ENCODE data around the gene DIAPH1. TPM values are rescaled to one million over a fixed set of nuclear protein-coding genes. Genes with fewer than 3 reads are reported as not detected.

The DIAPH1 gene
- total RNA-seq, 1 experiment from 2014 or later = 74.7 TPM

DNA sequence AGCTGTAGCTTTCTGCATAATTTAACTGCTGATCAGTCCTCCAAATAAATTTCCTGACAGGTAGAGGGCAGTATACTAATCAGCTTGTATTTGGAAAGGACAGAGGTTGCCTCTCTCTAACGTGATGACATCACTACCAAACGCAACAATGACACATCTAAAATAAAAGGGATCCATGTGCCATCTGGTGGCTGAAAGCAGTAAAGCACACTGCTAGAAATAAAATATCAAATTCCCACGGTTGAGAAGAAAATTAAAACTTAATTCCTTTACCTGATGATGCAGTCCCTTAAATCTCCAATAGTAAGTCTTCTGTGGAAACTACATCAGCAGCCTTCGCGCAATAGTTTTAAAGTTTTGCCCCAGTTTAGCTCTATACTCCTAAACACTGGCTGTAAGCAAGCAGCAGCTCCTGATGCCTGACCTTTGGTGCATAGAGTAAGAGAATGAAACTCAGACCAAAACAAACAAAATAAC, 54.5 kb downstream of the DIAPH1 start:
- peak; percentile 97 for DNase-seq (ENCODE audit: low spot score)

DNA sequence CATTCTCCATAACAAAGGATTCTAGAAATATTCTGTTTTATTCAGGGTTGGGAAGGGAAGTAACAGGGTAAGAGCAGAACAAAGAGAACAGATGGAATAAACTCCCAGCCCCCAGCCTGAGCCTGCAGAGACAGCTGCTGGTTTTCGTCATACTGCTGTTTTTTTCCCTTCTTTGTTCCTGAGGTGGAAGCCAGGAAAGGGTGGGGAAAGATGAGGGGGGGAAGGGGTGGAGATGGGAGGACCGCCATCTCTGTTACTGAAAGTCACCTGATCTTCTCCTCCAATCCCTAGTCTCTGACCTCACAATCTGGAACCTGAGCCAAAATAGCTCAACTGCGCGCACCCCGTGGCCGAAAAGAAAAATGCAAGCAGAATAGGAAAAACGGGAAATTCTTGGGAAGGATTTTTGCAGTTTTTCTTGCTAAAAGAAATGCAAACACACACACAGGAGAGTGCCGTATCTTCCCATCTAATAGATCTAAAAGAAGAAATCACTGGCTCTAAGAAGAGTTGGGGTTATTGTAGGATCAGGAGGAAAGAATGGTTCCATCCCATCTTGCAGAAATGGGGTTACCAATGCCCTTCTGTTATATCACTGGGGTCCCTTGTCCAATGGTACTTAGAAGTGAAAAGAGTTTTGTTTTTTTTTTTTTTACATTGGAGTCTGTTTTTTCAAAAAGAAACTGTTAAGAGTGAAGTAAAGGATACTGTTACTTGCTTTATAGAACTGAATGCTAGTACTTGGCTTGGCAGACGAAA, 57.9 kb downstream of the DIAPH1 start:
- peak; percentile 92 for DNase-seq (ENCODE audit: low spot score)

DNA sequence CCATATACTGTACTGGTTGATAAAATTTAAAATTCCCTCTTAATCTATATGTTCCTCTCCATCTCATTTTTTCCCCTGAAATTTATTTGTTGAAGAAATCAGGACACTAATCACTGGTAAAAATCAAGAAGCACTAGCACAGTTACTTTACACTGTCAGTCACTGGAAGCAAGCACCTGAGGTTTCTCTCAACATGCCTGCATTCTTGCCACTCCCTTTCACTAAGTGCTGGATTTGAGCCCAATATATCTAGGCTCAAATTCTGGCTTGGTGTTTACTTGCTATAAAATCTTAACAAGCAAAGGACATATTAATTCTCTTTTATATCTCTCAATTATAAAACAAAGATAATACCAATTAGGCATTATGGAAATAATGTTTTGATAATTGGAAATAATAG, 58.6 kb downstream of the DIAPH1 start:
- peak; percentile 45 for DNase-seq (ENCODE audit: low spot score)

DNA sequence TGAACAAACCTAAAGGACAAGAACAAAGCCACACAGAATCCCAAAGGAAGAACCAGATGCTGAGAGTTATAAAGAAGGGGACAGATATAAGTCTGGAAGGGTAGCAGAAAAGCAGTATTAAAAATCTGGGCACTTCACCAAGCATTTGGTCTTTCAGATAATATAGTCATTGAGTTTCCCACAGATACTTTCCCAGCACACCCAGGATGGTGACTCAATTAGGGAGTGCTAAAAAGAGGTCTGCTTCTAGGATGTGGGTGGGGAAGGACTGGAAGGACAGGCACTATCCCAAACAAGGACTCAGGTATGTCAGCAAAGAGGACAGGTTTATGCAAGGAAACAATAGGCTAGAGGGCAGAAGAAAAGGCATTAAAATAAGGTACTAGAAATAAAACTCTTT, 59.3 kb downstream of the DIAPH1 start:
- no peak for DNase-seq (ENCODE audit: low spot score)

DNA sequence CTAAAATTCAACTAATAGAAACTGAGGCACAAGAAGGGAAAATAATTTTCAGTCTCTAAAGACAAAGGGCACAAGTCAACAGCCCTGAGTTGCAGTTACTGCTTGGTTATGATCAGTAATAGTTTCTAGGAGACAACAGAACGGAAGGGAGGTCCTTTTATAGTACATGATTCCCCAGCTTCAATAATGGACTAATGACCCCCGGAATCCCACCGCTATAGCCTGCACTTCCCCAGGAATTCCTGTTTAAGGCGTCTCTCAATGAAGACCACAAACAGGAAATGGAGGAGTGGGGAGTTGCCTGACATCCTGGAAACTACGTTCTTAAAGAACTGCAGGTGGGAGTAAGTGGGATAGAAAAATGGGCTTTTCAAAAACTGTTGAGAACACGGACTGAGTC, 60.6 kb downstream of the DIAPH1 start:
- DNase-seq (ENCODE audit: low spot score) = no peak

DNA sequence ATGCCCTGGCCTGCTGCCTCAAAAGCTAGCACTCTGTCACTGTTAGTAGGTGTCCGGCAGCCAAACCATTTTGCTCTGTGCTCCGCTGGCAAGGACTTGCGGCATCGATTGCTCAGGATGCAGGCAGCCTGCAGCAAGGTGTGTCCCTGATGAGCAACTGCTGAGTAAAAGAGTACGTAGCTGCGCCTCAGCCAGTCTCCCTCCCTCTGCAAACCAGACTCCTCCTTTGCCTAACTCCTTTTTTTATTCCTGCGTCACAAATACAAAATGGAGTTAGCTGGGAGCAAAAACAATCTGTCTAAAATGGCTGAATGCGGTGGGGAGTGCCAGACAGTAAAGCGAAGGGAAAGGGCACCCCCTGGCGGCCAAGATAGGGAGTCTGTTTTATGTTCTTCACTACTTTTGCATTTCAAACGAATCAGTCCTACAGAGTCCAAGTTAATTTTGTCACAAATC, 61.1 kb downstream of the DIAPH1 start:
- peak; percentile 85 for DNase-seq (ENCODE audit: low spot score)

DNA sequence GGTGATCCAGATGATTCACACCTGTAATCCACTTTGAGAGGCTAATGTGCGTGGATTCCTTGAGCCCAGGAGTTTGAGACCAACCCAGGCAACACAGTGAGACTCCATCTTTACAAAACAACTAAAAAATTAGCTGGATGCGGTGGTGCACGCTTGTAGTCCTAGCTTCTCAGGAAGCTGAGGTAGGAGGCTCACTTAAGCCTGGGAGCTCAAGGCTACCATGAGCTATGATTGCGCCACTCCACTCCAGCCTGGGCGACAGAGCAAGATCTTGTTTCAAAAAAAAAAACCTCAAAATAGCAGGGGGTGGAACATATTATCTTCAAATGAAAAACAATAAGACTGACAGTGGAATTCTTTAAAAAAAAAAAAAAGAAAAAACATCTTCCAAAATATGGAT, 70.9 kb downstream of the DIAPH1 start:
- no peak for DNase-seq (ENCODE audit: low spot score)

DNA sequence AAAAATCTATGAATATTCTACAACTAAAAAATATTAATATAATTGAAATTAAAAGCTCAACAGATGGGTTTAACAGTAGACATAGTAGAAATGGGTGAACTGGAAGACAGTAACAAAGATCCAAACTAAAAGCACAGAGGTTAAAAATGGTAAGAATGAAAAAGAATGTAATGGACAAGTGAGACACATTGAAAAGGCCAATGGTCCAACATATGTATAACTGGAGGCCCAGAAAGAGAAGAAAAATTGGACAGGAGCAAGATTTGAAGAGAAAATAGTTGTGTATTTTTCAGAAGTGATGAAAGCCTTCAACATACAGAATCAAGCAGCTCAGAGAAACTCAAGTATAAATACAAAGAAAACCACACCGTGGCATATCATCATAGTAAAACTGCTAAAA, 71.3 kb downstream of the DIAPH1 start:
- no peak for DNase-seq (ENCODE audit: low spot score)

DNA sequence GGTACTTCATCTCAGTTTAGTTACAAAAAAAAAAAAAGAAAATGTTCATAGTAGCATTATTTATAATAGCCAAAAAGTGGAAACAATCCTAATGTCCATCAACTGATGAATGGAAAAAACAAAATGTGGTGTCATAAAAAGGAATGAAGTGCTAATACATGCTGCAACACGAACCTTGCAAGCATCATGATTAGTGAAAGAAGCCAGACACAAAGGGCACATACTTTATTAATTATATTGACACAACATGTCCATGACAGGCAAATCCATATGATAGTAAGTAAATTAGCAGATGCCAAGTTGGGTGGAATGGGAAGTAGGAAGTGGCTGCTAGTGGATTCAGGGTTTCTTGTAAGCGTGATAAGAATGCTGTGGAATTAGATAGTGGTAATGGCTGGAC, 75.7 kb downstream of the DIAPH1 start:
- DNase-seq (ENCODE audit: low spot score) = no peak

DNA sequence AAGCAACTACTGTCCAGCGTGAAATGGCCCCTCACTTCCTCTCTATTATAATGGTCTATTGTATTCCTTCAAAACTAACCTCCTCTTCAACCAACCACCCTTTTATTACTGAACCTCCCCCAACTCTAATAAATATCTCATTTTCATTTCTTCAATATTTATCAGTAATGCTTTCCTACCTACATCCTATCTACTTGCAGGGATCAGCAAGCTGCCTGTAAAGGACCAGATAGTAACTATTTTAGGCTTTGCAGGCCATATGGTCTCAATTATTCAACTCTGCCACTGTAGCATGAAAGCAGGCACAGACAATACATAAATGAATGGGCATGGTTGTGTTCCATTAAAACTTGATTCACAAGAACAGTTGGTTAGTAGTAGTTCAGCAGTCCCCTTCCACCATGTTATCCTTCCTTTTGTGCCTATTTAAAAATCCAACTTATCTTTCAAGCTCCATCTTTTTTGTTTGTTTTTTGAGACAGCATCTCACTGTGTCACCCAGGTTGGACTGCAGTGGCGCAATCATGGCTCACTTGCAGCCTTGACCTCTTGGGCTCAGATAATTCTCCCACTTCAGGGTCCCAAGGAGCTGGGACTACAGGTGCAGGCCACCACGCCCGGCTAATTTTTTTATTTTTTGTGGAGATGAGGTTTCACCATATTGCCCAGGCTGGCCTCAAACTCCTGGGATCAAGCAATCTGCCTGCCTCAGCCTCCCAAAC, 84.1 kb downstream of the DIAPH1 start:
- no peak for DNase-seq (ENCODE audit: low spot score)

DNA sequence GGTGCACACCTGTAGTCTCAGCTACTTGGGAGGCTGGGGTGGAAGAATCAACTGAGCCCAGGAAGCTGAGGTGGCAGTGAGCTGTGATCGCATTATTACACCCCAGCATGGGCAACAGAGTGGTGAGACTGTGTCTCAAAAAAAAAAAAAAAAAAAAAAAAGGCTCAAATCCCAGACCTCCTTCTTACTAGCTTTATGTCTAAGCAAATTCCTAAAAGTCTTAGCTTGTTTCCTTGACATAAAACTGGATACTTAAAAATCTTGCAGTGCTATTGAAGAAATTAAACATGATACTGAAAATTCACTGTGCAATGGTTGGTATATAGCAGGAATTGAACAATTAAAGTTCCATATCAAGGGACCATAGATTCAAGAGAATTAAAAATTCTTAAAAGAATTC, 84.9 kb downstream of the DIAPH1 start:
- DNase-seq (ENCODE audit: low spot score) = no peak

DNA sequence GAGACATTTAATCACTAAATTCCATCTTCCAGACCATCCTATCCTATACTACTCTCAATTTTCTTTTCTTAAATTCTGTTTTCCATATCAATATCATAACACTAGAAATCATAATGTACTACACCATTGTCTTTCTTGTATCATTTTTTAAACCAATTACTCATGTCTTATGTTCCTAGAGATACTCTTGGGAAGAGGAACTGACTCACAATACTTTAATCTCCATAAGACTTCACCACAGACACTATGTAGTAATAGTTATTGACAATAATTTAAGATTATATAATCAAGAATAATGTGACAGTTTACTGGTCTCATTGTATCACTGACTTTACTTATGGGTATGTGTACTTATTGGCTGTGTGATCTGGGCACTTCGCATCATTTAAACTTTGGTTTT, 86.1 kb downstream of the DIAPH1 start:
- DNase-seq (ENCODE audit: low spot score) = no peak

DNA sequence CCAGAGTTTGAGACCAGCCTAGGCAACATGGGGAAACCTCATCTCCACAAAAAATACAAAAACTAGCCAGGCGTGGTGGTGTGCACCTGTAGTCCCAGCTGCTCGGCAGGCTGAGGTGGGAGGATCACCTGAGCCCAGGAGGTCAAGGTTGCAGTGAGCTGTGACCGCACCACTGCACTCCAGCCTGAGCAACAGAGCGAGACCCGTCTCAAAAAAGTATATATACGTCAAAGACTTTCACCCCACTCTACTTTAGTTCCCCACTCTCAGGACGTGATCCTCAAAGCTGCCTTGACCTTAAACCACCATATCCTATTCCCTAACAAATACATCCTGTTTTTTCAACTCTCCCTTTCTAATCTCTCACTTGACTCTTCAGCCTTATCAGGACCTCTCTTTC, 88.9 kb downstream of the DIAPH1 start:
- no peak for DNase-seq (ENCODE audit: low spot score)

DNA sequence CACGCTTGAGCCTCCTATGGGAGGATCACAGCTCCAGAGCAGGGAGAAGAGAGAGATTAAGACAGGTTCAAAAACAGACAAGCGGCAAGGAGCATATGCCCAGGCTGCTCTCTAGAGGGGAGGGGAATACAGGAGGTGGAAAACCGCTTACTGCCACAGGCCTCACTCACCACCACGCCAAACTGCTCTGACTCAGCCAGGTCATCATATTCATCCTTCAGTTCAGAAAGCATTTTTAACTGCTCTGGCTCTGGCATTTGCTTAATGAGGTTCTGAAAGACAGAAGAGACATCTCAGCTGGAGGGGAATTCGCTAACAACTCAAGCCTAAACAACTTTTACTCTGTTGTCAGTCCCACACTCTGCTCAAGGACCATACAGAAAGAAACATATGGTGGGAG, 89.8 kb downstream of the DIAPH1 start:
- DNase-seq (ENCODE audit: low spot score) = no peak

DNA sequence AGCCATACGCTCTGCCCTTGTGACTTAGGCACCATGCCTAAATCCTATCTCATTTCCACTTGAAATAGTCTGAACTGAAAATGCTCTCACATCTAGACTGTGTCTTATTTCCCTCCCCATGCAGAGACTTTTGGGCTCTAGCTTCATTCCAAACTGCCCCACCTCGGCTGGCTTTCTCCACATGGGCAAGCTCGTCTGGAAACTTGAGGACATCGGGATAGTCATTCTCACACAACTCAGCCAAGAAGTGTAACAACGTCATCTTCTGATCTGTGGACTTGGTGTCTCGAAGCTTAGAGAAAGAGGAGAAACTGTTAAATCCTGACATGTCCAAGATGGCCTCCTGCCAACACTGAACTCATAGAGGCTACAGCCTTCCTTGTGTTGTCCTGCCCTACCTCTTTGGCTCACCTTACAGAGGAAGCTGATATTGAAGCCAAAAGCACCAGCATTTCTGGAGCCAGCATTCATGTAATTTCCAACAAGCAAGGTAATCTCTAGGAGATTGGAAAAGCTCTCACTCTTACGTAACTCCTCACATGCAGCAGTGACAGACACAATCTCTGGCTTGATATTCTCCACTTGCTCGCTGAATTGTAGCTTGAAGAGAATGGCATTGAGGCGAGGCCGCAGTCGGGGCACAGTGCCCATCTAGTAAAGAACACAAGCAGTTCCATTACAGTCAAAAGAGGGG, 90.4 kb downstream of the DIAPH1 start:
- no peak for DNase-seq (ENCODE audit: low spot score)

DNA sequence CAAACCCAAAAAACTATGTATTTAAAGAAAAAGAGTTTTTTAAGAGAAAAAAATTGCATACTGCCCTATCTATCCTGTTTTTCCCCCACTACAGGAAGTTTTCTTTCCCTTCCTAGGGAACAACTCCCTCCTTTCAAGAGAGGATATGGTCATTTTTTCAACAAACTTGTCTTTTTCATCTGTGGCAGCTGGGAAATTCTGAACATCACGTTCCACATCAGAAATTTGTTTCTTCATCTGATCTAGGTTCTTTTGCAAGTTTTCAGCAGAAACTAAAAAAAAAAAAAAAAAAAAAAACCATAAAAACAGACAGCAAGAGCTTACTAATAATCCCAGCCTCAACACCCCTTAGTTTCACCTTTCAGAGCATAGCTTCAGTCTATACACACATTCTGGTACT, 91.4 kb downstream of the DIAPH1 start:
- no peak for DNase-seq (ENCODE audit: low spot score)

DNA sequence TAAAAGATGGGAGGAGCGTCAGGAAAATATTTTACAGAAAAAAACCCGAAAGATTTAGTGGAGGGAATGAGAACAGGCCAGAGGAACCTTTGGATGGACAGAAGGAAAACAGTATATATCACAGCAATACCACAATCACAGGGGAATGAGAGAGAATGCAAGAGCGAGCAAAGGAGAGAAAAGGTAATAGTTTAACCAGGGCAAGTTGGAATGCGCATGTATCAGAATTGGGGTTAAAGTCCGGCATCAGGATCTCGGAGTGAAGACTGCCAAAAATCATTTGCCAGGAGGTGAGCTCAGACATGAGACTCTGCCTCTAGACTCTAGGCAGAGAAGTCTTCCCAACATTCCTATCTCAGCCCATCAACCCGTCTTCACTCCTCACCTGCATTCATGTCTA, 93.1 kb downstream of the DIAPH1 start:
- DNase-seq (ENCODE audit: low spot score) = peak; percentile 24

DNA sequence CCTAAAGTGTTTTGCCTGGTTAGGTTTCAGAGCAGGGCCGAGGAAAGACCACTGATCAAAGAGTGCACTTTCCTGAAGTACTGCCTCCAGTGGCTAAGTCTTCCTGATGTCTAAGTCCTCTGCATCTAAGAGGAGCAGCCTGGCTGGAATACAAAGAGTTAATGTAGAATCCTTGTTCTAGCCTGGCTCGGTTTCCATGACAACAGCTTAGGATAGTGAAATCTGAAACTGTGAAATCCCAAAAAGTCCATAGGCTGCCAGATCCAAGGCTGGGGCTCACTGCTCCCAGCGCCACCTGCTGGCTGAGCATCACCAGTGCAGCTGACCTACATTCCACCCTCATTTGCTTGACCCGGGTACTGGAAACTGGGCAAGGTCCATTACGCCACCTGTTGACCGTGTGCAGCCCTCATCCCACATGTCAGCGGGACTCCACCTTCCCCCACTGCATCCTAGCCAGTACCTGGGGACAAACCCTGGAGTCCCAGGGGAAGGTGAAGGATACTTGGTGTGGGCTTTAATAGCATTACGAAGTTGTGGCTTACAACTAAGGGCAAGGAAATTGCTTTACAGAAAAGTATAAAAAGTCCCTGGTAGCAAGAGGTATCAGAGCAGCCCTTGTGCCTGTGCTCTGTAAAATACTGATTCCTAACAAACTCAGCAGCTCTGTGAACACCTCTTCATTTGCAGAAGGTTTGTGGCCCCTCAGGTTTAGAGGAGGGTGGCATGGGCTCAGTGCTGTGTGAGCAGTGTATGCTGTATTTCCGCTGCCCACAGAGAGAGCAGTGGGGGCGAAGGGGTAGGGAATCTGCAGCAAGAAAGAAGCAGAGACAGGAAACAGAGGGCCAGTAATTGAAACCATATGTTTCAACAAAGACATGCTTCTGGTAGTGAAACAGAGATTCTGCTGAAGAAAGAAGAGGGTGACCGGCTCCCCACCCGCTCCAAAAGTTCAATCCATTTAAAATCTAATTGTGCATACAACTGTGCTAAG, 93.9 kb downstream of the DIAPH1 start:
- DNase-seq (ENCODE audit: low spot score) = peak; percentile 93

DNA sequence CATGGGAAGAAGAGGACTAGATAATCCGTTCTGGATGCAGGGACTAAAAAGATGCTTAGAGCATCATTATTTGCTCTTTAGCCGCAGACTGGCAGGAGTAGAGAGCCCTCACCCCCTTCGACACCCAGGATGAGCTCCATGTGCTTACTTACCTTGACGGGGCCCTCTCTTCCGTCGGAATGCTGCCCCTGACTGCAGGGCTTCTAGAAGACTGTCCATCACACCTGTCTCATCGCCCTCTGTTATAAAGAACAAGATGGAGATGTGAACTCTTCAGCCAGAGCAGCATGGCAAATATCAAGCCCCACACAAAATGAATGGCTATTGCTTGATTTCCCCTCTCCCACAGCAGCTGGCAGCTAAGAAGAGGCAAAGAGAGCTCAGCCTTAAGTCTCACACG, 94.8 kb downstream of the DIAPH1 start:
- DNase-seq (ENCODE audit: low spot score) = no peak

DNA sequence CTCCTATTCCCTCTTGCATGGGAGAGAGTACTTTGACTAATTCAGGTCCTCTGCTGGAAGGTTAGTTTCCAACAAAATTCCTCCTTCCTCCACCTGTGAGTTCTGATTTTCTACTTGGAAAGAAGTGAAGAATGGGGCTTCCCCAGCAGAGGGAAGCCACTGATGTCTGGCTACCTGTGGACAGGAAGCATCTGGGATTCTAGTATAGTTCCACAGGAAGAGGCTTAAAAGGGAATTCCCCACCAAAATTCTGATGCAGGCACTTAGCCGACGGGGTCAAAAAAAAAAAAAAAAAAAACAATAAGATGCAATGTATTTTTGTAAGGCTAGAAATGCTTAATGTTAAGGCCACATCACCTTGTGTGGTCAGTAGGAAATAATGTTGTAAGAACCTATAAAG, 96.5 kb downstream of the DIAPH1 start:
- DNase-seq (ENCODE audit: low spot score) = no peak

DNA sequence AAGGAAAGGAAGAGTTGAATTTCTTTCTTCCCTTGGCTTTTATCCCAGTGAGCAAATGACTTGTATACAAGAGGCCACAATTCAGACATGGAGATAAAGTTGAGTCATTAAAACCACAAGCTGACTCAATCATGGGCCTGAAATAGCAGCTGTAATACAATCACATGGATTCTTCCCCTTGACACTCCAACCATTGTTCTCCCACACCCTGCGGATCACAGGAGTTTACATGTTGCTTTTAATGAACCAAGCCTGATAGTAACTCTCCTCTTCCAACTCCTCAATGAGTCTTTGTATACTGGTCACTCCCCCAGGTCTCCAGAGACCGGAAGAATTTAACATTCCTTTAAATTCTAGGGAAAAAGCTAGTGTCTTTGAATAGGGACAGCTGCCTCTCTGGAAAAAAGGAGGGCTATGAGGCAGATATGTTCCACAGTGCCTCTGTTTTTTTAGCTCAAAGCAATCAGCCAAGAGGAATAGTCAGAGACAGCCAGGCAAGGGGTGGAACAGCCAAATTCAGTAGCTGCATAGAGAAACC, 97.5 kb downstream of the DIAPH1 start:
- peak; percentile 89 for DNase-seq (ENCODE audit: low spot score)

All from HT-29 (cell line).